Suprapubic skin (tissue), 3 donors: Measurements from ENCODE around the gene DAB2IP.

Source experiments
- CTCF ChIP-seq, 2 donors: fragments of 200-600 bp in 1 of 2; fragments of 450-650 bp in 1 of 2; sonication (generic) in 1 of 2; IDR thresholded peaks; one replicate each; pipeline ENCODE4 v1.5.1; 2016 to 2019; ENCODE audit warnings: antibody characterized with exemption in 2 of 2, mild to moderate bottlenecking in 1 of 2, moderate library complexity in 1 of 2
- POLR2A ChIP-seq, 2 donors: fragments of 450-650 bp; IDR thresholded peaks; one replicate each; pipeline ENCODE4 v1.6.1; 2017; ENCODE audit warnings: antibody characterized with exemption in 2 of 2, mild to moderate bottlenecking in 2 of 2, moderate library complexity in 2 of 2

DNA sequence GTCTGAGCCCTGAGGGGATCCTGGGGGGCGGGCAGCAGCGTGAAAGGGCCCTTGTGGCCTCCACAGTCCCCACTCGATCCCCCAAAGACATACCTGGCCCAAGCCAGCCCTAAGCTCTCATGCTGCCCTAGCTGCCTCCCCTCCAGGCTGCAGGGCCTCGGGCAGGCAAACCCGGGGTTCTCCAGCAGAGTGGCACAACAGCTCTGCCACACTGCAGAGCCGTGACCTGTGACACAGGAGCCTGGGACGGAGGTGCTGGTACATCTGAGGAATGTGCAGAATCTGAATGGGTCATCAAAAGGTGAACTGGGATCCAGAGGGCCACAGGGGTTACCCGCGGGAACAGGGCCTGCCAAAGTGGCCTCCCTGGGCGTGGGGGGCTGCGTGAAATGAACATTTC lies 163.2 kb downstream of the DAB2IP start:
- no peak for TF ChIP-seq POLR2A (IDR thresholded peaks at IDR 0.05)
- no peak for TF ChIP-seq CTCF (IDR thresholded peaks at IDR 0.05)
